ENCODE measurements around the gene NTRK3.
A peak's percentile ranks its signal among the peaks of the same experiment; 100 is the strongest.

NTRK3 gene

GRCh38 chr15:88257311-88258092 is 963 bp upstream of the NTRK3 start:
- FAIRE-seq, result no peak

- FAIRE-seq, result no peak
Observed at GRCh38 chr15:88255484-88256278, 858 bp downstream of the NTRK3 start.

GRCh38 chr15:88255087-88255483 is 1.5 kb downstream of the NTRK3 start:
- no peak for FAIRE-seq

- FAIRE-seq, result no peak
Observed at GRCh38 chr15:88252441-88252840, 4.1 kb downstream of the NTRK3 start.

GRCh38 chr15:88250826-88251225 is 5.7 kb downstream of the NTRK3 start:
- FAIRE-seq, result no peak

- no peak for FAIRE-seq
Observed at GRCh38 chr15:88249220-88249619, 7.3 kb downstream of the NTRK3 start.

- no peak for FAIRE-seq
Observed at GRCh38 chr15:88247914-88248313, 8.6 kb downstream of the NTRK3 start.

GRCh38 chr15:88246666-88247446 is 9.7 kb downstream of the NTRK3 start:
- FAIRE-seq, result no peak

- FAIRE-seq, result no peak
Observed at GRCh38 chr15:88246081-88246480, 10.5 kb downstream of the NTRK3 start.

- peak; percentile 9 for FAIRE-seq
Observed at GRCh38 chr15:88243895-88244787, 12.4 kb downstream of the NTRK3 start.

GRCh38 chr15:88242586-88243555 is 13.7 kb downstream of the NTRK3 start:
- no peak for FAIRE-seq

- FAIRE-seq, result no peak
Observed at GRCh38 chr15:88241461-88241860, 15.1 kb downstream of the NTRK3 start.

- no peak for FAIRE-seq
Observed at GRCh38 chr15:88241060-88241459, 15.5 kb downstream of the NTRK3 start.

- FAIRE-seq, result no peak
Observed at GRCh38 chr15:88239594-88239993, 16.9 kb downstream of the NTRK3 start.

- FAIRE-seq, result no peak
Observed at GRCh38 chr15:88238618-88239430, 17.7 kb downstream of the NTRK3 start.

- FAIRE-seq, result no peak
Observed at GRCh38 chr15:88234711-88235110, 21.8 kb downstream of the NTRK3 start.

GRCh38 chr15:88233921-88234320 is 22.6 kb downstream of the NTRK3 start:
- FAIRE-seq, result no peak

- FAIRE-seq, result no peak
Observed at GRCh38 chr15:88232771-88233201, 23.8 kb downstream of the NTRK3 start.

GRCh38 chr15:88231909-88232644 is 24.5 kb downstream of the NTRK3 start:
- FAIRE-seq, result no peak

Data from islet of Langerhans (tissue), 1 donor.